ENCODE measurements around the gene TAF4.
"Not testable (repeated sequence)": the region's sequence is repeated elsewhere in the genome, so short reads cannot be mapped to it uniquely, and the experiment has no call there.

TAF4 gene

GRCh38 chr20:61958773-61959700 is 106.6 kb downstream of the TAF4 start:
- DNase-seq: no peak

DNA sequence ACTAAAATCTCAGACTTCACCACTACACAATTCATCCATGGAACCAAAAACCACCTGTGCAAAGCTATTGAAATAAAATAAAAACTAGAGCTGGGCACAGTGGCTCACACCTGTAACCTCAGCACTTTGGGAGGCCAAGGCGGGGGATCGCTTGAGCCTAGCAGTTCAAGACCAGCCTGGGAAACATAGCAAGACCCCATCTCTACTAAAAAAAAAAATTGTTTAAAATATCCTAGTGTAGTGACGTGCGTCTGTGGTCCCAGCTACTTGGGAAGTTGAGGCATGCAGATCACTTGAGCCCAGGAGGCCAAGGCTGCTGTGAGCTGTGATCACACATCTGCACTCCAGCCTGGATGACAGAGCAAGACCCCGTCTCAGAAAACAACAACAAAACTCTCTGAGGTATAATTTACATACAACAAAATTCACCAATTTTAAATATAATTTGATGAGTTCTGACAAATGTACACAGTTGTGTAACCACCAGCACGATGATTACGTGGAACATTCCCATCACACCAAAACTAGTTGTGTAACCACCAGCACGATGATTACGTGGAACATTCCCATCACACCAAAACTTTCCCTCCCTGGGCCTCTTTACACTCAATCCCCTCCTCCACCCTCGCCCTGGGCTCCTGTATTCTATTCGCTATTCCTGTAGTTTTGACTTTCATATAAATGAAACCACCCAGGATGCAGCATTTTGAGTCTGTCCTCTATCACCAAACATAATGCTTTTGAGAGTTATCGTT is 107.5 kb downstream of the TAF4 start:
- DNase-seq: no peak

GRCh38 chr20:61956396-61957342 is 109.0 kb downstream of the TAF4 start:
- DNase-seq: no peak

- no peak for DNase-seq
Measured at GRCh38 chr20:61955668-61956395, 109.8 kb downstream of the TAF4 start.

- no peak for DNase-seq
Measured at GRCh38 chr20:61954276-61955021, 111.2 kb downstream of the TAF4 start.

DNA sequence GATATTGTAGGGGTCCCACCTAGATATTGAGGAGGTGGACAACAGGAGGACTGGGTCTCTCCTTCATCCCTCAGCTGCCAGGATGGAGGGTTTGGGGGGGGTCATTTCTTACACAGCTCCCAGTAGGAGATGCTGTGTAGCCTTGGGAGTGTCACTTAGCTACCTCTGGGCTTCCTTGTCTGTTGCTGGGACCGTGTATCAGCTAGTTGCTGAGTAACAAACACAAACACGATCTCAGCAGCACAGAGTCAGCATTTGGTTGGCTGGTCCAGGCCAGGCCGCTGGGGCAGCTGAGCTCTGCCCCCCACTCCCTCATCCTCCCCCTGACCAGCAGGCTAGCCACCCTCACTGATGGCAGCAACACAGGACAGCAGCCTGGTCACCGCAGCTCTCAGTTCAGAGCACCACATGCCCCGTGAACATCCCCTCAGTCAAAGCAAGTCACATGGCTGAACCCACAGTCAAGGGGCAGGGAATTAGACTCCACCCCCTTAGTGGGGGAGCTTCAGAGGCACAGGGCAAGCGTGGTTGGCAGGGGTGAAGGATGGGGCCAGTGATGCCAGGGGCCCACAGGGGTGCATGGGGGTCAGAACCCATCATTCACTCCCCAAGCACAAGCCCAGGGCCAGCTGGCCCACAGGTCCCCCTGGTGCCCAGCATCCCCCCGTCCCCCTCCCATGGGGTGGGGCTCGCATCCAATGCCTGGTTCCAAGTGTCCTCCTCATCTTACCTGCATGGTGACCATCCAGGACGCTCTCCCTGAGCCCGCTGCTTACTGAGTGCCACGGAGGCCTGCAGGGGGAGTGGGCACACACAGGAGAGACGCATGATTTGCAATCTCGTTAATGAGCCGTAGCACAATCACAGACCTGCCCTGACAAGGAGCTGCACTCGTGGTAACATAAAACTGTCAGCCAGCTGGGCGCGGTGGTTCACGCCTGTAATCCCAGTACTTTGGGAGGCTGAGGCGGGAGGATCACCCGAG is 112.4 kb downstream of the TAF4 start:
- no peak for DNase-seq

- no peak for DNase-seq
Measured at GRCh38 chr20:61951695-61952533, 113.8 kb downstream of the TAF4 start.

- no peak for DNase-seq
Measured at GRCh38 chr20:61950641-61951071, 115.0 kb downstream of the TAF4 start.

GRCh38 chr20:61949714-61950640 is 115.7 kb downstream of the TAF4 start:
- DNase-seq: no peak

DNA sequence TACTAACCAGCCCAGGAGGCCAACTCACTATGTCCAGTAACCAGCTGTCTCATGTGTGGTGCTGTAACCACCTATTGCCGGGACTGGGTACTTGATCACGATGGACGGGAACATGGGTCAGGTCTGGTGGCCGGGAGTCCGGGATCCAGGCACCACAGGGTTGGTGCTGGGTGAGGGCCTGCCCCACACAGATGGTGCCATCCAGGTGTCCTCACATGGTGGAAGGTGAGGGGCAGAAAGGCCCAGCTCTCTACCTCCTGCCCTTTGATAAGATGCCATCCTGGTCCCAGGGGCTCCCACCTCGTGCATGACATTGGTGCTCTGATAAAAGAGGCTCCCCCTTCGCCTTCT is 116.3 kb downstream of the TAF4 start:
- no peak for DNase-seq

DNA sequence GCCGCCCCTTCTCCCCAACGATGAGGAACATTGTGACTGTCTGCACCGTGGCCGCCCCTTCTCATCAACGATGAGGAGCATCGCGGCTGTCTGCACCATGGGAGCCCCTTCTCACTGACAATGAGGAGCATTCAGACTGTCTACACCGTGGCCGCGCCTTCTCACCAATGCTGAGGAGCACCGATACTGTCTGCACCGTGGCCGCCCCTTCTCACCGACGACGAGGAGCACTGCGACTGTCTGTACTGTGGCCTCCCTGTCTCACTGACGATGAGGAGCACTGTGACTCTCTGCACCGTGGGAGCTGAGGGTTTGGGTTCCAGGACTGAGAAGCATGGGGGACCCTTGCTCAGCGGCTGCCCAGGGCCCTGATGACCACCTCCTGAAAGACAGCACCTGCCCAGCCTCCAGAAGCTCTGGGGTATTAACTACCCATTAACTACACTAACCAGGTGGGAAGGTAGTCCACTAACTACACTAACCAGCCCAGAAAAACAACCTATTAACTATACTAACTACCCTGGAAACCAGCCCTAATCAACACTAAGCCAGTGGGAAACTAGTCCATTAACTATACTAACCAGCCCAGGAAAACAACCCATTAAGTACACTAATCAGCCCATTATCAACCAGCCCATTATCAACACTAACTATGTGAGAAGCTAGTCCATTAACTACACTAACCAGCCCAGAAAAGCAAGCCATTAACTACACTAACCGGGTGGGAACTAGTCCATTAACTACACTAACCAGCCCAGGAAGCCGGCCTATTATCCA is 116.9 kb downstream of the TAF4 start:
- DNase-seq: no peak

DNA sequence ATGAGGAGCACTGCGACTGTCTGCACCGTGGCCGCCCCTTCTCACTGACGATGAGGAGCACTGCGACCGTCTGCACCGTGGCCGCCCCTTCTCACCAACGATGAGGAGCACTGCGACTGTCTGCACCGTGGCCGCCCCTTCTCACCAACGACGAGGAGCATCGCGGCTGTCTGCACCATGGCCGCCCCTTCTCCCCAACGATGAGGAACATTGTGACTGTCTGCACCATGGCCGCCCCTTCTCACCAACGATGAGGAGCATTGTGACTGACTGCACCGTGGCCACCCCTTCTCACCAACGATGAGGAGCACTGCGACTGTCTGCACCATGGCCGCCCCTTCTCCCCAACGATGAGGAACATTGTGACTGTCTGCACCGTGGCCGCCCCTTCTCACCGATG is 117.6 kb downstream of the TAF4 start:
- not testable (repeated sequence) for DNase-seq

- DNase-seq: not testable (repeated sequence)
Measured at GRCh38 chr20:61945495-61945894, 120.2 kb downstream of the TAF4 start.

- not testable (repeated sequence) for DNase-seq
Measured at GRCh38 chr20:61944967-61945366, 120.7 kb downstream of the TAF4 start.

DNA sequence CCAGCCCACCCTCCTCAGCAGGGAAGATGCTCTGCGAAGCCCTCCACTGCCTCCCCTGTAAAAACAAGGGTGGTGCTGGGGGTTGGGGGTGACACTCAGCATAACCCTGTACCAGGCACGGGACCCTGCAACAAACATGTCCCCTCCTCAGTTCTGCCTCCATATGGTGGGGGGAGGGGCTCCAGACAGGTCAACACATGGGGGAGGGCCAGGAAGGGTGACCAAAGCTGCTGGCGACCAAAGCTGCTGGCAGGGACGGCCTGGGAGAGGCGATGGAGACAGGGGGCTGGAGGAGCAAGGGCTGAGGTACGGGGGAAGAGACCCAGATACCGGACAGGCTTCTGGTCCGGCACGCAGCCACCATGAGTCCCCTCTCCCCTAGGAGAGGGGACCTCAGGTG is 123.2 kb downstream of the TAF4 start:
- no peak for DNase-seq

DNA sequence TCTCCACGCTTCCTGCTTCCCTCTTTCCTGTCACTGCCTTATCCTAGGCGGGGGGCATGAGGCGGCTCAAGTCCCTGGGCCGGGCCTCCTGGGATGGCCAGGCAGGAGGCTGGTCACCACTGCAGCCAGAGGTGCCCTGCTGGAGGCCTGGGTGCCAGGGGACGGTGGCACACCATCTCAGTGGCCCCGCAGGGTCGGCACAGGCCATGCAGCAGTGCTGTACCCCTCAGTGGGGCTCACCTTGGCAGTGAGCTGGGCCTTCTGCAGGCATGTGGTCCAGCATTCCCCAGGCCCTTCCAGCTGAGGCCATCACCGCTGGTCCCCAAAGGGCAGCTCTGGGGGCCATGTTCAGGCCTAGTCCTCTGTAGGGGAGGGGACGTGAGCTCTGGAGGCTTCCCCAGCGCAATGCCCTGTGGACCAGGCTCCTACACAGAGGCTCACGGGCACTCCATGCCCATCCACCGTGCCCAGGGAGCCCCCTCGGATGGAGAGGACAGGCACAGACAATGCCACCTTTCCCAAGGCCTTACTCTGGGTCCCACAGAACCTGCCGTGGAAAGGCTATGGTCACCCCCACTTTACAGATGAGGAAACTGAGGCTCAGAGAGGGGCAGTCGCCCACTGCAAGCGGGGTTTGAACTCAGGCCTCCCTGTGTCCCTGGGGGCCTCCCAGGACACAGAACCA is 123.8 kb downstream of the TAF4 start:
- DNase-seq: no peak
